Subcutaneous abdominal adipose tissue (tissue), 5 donors: Measurements from ENCODE around the gene PIGA.

Source experiments
- H3K27ac ChIP-seq: one replicate; pipeline ENCODE4 v1.7.0; 2013; ENCODE audit warnings: low read depth, mild to moderate bottlenecking, inconsistent platforms, low read length, moderate library complexity
- H3K27me3 ChIP-seq, 5 donors: one replicate each; pipeline ENCODE4 v1.7.0; 2013; ENCODE audit warnings: low read length in 5 of 5, inconsistent platforms in 1 of 5; ENCODE audit not compliant: control insufficient read depth in 5 of 5, insufficient read depth in 4 of 5
- H3K36me3 ChIP-seq, 5 donors: one replicate each; pipeline ENCODE4 v1.7.0; 2013; ENCODE audit warnings: low read length in 5 of 5; ENCODE audit not compliant: control insufficient read depth in 5 of 5, insufficient read depth in 5 of 5
- H3K4me1 ChIP-seq, 5 donors: one replicate each; pipeline ENCODE4 v1.7.0; 2013; ENCODE audit warnings: low read length in 5 of 5, mild to moderate bottlenecking in 3 of 5, moderate library complexity in 1 of 5; ENCODE audit not compliant: control insufficient read depth in 5 of 5, insufficient read depth in 5 of 5
- H3K4me3 ChIP-seq, 5 donors: one replicate each; pipeline ENCODE4 v1.7.0; 2013; ENCODE audit warnings: low read length in 5 of 5, low read depth in 1 of 5
- H3K9ac ChIP-seq, 5 donors: one replicate each; pipeline ENCODE4 v1.7.0; 2013; ENCODE audit warnings: low read length in 5 of 5, mild to moderate bottlenecking in 4 of 5, moderate library complexity in 3 of 5
- H3K9me3 ChIP-seq, 5 donors: one replicate each; pipeline ENCODE4 v1.7.0; 2013; ENCODE audit warnings: low read length in 5 of 5; ENCODE audit not compliant: control insufficient read depth in 5 of 5
- donor health status: healthy.
- donor health status: healthy.
- donor health status: healthy.
- donor health status: healthy.
- donor health status: healthy.

The PIGA gene

DNA sequence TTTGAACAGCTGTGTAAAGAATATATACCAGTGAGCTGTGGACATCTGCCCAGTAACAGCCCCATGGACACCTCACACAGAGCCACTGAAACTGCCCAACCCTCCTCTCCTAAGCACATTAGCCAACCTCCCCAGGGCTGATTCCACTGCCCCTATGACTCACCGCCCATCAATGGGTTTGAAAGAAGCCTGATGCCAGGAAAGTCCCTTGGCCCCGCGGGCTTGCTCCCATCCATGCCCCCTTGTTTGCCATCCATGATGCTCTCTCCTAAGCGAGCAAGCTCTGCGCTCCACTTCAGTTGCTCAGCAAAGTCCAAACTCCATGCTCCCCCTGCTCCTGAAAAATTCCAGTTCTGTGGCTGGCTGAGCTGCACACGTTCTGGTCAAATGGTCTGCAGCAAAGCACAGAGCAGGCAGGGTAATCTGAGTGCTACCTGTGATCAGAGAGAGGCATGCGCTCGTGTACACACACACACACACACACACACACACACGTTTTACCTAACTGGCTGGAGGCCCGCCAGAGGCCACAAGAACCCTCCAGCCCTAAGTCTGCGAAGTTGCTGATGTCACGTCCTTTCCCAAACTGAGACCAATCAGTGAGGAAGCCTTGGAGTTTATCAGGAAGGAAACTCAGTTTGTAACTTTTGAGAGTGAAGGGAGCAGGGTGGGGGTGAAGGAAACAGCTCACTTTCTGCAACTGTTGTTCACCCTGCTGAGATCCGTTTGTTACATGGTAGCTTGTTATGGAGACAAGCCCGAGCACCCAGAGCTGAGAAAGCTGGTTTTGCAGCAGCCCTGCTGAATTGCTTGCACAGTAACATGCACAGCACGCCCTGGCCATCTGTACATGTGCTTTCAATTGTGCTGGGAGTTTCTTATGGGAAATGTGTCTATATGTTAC is 65.5 kb downstream of the PIGA start, which contains the start of gene ASB9:
Gene ASB9 (minus strand): TSS at position 466 of the 904 bp plus-strand sequence. CDS start 209 bp downstream, at position 257.
- Histone ChIP-seq H3K4me3 (peak within 1 kb of the TSS; percentile 46 to 77 (median 62)), H3K27ac (no peak within 1 kb of the TSS), H3K9ac (peak within 1 kb of the TSS in 1 of 5 donors; percentile 39), H3K4me1 (peaks cover 0 to 11% (median 7%) of the 10 kb centered on the region in 5 donors), H3K36me3 (no peaks in the 10 kb centered on the region), H3K9me3 (peaks cover 0 to 5% (median 0%) of the 10 kb centered on the region in 5 donors), H3K27me3 (peaks cover 0 to 3% (median 0%) of the 10 kb centered on the region in 5 donors)
